Transverse colon (tissue), 3 donors: ENCODE measurements around the gene CCDC142.

Source experiments
- CTCF ChIP-seq, 5 experiments: fragments of 200-600 bp in 3 of 5; fragments of 450-650 bp in 2 of 5; sonication (generic) in 3 of 5; IDR thresholded peaks; 1 replicate in 2 of 5; 2 replicates in 3 of 5; pipeline ENCODE4 v1.5.1; 2016 to 2017; ENCODE audit warnings: antibody characterized with exemption in 5 of 5, inconsistent platforms in 3 of 5, mild to moderate bottlenecking in 2 of 5, moderate library complexity in 1 of 5
- EP300 ChIP-seq: sonication (generic); formaldehyde crosslinking; IDR thresholded peaks from one replicate; pipeline ENCODE4 v1.6.1; 2017; ENCODE audit warnings: antibody characterized with exemption, low read depth
- POLR2A ChIP-seq: fragments of 450-650 bp; IDR thresholded peaks from one replicate; pipeline ENCODE4 v1.6.1; 2016; ENCODE audit warnings: antibody characterized with exemption, mild to moderate bottlenecking, moderate library complexity

- TF ChIP-seq POLR2A = peak; percentile 90
- TF ChIP-seq CTCF (IDR thresholded peaks at IDR 0.05) = no peak
- TF ChIP-seq EP300 = peak; percentile 56
Observed at GRCh38 chr2:74529357-74530238, 46.8 kb upstream of the CCDC142 start, which contains the start of the genes AUP1 and HTRA2.
